ENCODE data around the gene RAI14.

RAI14 gene

GRCh38 chr5:34673463-34674125, 17.5 kb downstream of the RAI14 start:
- TF ChIP-seq POLR2AphosphoS5 (IDR thresholded peaks at IDR 0.05; ENCODE audit: low read depth, low read length) (no peak), REST (IDR thresholded peaks at IDR 0.05; ENCODE audit: insufficient read depth in 1 of 2, low read depth in 2 of 2, low read length in 2 of 2) (no peak), TAF1 (IDR thresholded peaks at IDR 0.05; ENCODE audit: borderline replicate concordance, insufficient read depth, low read length) (no peak), SIN3A (IDR thresholded peaks at IDR 0.05; ENCODE audit: borderline replicate concordance, insufficient read depth, low read length) (no peak), FOXP2 (optimal IDR thresholded peaks at IDR 0.05; ENCODE audit: borderline replicate concordance, extremely low read depth, extremely low read length, insufficient read depth) (no peak)

GRCh38 chr5:34674187-34674586, 18.1 kb downstream of the RAI14 start:
- TF ChIP-seq TAF1 (IDR thresholded peaks at IDR 0.05; ENCODE audit: borderline replicate concordance, insufficient read depth, low read length): no peak
- no peak for TF ChIP-seq POLR2AphosphoS5 (IDR thresholded peaks at IDR 0.05; ENCODE audit: low read depth, low read length)
- TF ChIP-seq FOXP2 (optimal IDR thresholded peaks at IDR 0.05; ENCODE audit: borderline replicate concordance, extremely low read depth, extremely low read length, insufficient read depth): no peak
- TF ChIP-seq SIN3A (IDR thresholded peaks at IDR 0.05; ENCODE audit: borderline replicate concordance, insufficient read depth, low read length): no peak
- no peak for TF ChIP-seq REST (IDR thresholded peaks at IDR 0.05; ENCODE audit: insufficient read depth in 1 of 2, low read depth in 2 of 2, low read length in 2 of 2)

DNA sequence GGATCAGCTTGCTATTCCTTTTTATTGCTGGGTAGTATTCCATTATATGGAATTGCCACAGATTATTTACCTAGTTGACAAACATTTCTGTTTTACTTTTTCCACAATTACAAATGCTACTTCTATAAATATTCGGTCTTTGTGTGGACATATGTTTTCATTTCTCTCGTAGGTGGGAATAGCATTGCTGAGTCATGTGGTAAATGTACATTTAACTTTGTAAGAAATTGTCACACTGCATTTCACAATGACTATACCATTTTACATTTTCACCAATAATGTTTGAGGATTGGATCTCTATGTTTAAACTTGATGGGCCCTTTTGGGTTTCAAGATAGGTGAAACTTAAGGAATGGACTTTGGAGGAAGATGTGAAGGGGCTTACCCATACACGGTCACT, 19.7 kb downstream of the RAI14 start:
- TF ChIP-seq REST (IDR thresholded peaks at IDR 0.05; ENCODE audit: insufficient read depth in 1 of 2, low read depth in 2 of 2, low read length in 2 of 2): no peak
- no peak for TF ChIP-seq TAF1 (IDR thresholded peaks at IDR 0.05; ENCODE audit: borderline replicate concordance, insufficient read depth, low read length)
- no peak for TF ChIP-seq FOXP2 (optimal IDR thresholded peaks at IDR 0.05; ENCODE audit: borderline replicate concordance, extremely low read depth, extremely low read length, insufficient read depth)
- TF ChIP-seq POLR2AphosphoS5 (IDR thresholded peaks at IDR 0.05; ENCODE audit: low read depth, low read length): no peak
- TF ChIP-seq SIN3A (IDR thresholded peaks at IDR 0.05; ENCODE audit: borderline replicate concordance, insufficient read depth, low read length): no peak

- TF ChIP-seq FOXP2 (optimal IDR thresholded peaks at IDR 0.05; ENCODE audit: borderline replicate concordance, extremely low read depth, extremely low read length, insufficient read depth): no peak
- no peak for TF ChIP-seq POLR2AphosphoS5 (IDR thresholded peaks at IDR 0.05; ENCODE audit: low read depth, low read length)
- no peak for TF ChIP-seq REST (IDR thresholded peaks at IDR 0.05; ENCODE audit: insufficient read depth in 1 of 2, low read depth in 2 of 2, low read length in 2 of 2)
- no peak for TF ChIP-seq TAF1 (IDR thresholded peaks at IDR 0.05; ENCODE audit: borderline replicate concordance, insufficient read depth, low read length)
- TF ChIP-seq SIN3A (IDR thresholded peaks at IDR 0.05; ENCODE audit: borderline replicate concordance, insufficient read depth, low read length): no peak
These were observed 20.3 kb downstream of the RAI14 start for GRCh38 chr5:34676416-34676815.

All from PFSK-1 (cell line).